HCT116 (cell line): ENCODE data around the gene BORCS8. TPM values are rescaled to one million over a fixed set of nuclear protein-coding genes. Genes with fewer than 3 reads are reported as not detected.
"Not testable (repeated sequence)": the region's sequence is repeated elsewhere in the genome, so short reads cannot be mapped to it uniquely, and the experiment has no call there.

ENCODE experiments used
- ATAC-seq: fragments of 200-7000 bp; cut with Tn5 transposase; 2 replicates; pipeline ENCODE4 v1.9.1; 2020; ENCODE audit warnings: mild to moderate bottlenecking, moderate library complexity
- BruUV-seq: library from RNA; stranded (reverse); fragments of 400-500 nt; replicated peaks from 2 replicates; lab custom pipeline; 2021; lab: Mats Ljungman, UMichigan
- CTCF ChIA-PET: fragments of 300-600 bp; sonication (Branson Sonifier 250); formaldehyde crosslinking; loops from one replicate; lab custom pipeline; 2021; ENCODE audit warnings: antibody characterized with exemption; lab: Charles Lee
- POLR2A ChIA-PET: fragments of 300-600, 350-600 bp; sonication (Branson Sonifier 250); formaldehyde crosslinking; loops from one replicate; lab custom pipeline; 2021; ENCODE audit warnings: antibody characterized with exemption; lab: Charles Lee
- RAD21 ChIA-PET, 2 experiments: fragments of 300-600 bp; sonication (Branson Sonifier 250); formaldehyde crosslinking; loops; one replicate each; lab custom pipeline; 2023; ENCODE audit warnings: low total read pairs in 2 of 2; ENCODE audit not compliant: uncharacterized antibody in 2 of 2, unreplicated experiment in 2 of 2, low non-redundant PET in 1 of 2; lab: Charles Lee
- DNase-seq: peaks from one replicate; pipeline ENCODE4 v3.0.0-alpha.2; 2010; ENCODE audit warnings: low read depth, low spot score
- H2AFZ ChIP-seq: fragments of 200-600 bp; shearing (Covaris generic), sonication (generic); 2 replicates; pipeline ENCODE4 v1.6.1; 2017; ENCODE audit warnings: low read depth, mixed run types, mixed read lengths, antibody characterized with exemption, low read length; ENCODE audit not compliant: poor library complexity, severe bottlenecking
- H3K27ac ChIP-seq: 2 replicates; pipeline ENCODE4 v1.5.1; 2012; ENCODE audit warnings: low read depth, low read length
- H3K27me3 ChIP-seq: fragments of 200-600 bp; sonication (generic); 2 replicates; pipeline ENCODE4 v1.6.1; 2016; ENCODE audit warnings: mixed run types, low read length, mixed read lengths; ENCODE audit not compliant: insufficient read depth
- H3K36me3 ChIP-seq, 2 experiments: fragments of 200-500 bp in 1 of 2; fragments of 200-600 bp in 1 of 2; sonication (Bioruptor generic) in 1 of 2; sonication (generic) in 1 of 2; 2 replicates each; pipeline versions ENCODE4 v1.5.1 to v1.6.1; 2014 to 2016; ENCODE audit warnings: low read length in 2 of 2, inconsistent platforms in 1 of 2, mixed read lengths in 1 of 2, mixed run types in 1 of 2; ENCODE audit not compliant: insufficient read depth in 2 of 2, control insufficient read depth in 1 of 2
- H3K4me1 ChIP-seq, 2 experiments: fragments of 200-600 bp in 1 of 2; sonication (generic) in 1 of 2; 2 replicates each; pipeline versions ENCODE4 v1.5.1 to v1.6.1; 2012 to 2017; ENCODE audit warnings: low read length in 2 of 2, inconsistent platforms in 1 of 2, mild to moderate bottlenecking in 1 of 2, mixed read lengths in 1 of 2, mixed run types in 1 of 2, moderate library complexity in 1 of 2; ENCODE audit not compliant: insufficient read depth in 2 of 2, control insufficient read depth in 1 of 2
- H3K4me2 ChIP-seq: fragments of 200-600 bp; sonication (generic); 2 replicates; pipeline ENCODE4 v1.6.1; 2017; ENCODE audit warnings: mixed run types, low read length, mixed read lengths
- H3K4me3 ChIP-seq, 2 experiments: fragments of 200-600 bp in 1 of 2; sonication (generic) in 1 of 2; replicated peaks in 1 of 2; 2 replicates each; pipeline ENCODE4 v1.5.1; 2011 to 2016; ENCODE audit warnings: low read length in 2 of 2, control low read depth in 1 of 2, low read depth in 1 of 2, mild to moderate bottlenecking in 1 of 2, mixed read lengths in 1 of 2, mixed run types in 1 of 2
- H3K79me2 ChIP-seq: fragments of 200-600 bp; sonication (generic); 2 replicates; pipeline ENCODE4 v1.6.1; 2017; ENCODE audit warnings: mild to moderate bottlenecking, mixed run types, low read length, moderate library complexity, mixed read lengths; ENCODE audit not compliant: insufficient read depth
- H3K9ac ChIP-seq: fragments of 200-600 bp; sonication (generic); 2 replicates; pipeline ENCODE4 v1.6.1; 2016; ENCODE audit warnings: low read length, mixed read lengths
- H3K9me2 ChIP-seq: fragments of 200-600 bp; sonication (generic), shearing (Covaris generic); 2 replicates; pipeline ENCODE4 v1.6.1; 2017; ENCODE audit warnings: mixed run types, mild to moderate bottlenecking, moderate library complexity; ENCODE audit not compliant: insufficient read depth
- H3K9me3 ChIP-seq, 2 experiments: fragments of 200-500 bp in 1 of 2; fragments of 200-600 bp in 1 of 2; sonication (Bioruptor generic) in 1 of 2; sonication (generic) in 1 of 2; 2 replicates each; pipeline ENCODE4 v1.6.1; 2014 to 2017; ENCODE audit warnings: low read length in 2 of 2, mixed read lengths in 2 of 2, inconsistent platforms in 1 of 2, low read depth in 1 of 2, mild to moderate bottlenecking in 1 of 2, mixed run types in 1 of 2, moderate library complexity in 1 of 2; ENCODE audit not compliant: control insufficient read depth in 1 of 2, insufficient read depth in 1 of 2
- H4K20me1 ChIP-seq: fragments of 200-600 bp; sonication (generic), shearing (Covaris generic); 2 replicates; pipeline ENCODE4 v1.6.1; 2017; ENCODE audit warnings: mixed run types, mild to moderate bottlenecking, moderate library complexity; ENCODE audit not compliant: insufficient read depth
- CEBPB ChIP-seq: IDR thresholded peaks from 2 replicates; pipeline ENCODE4 v1.6.1; 2012; ENCODE audit warnings: low read depth
- EZH2 ChIP-seq: fragments of 200-600 bp; sonication (generic); IDR thresholded peaks from 2 replicates; pipeline ENCODE4 v1.6.1; 2017; ENCODE audit warnings: antibody characterized with exemption, mixed run types
- FOSL1 ChIP-seq: IDR thresholded peaks from 2 replicates; pipeline ENCODE4 v1.6.1; 2012; ENCODE audit warnings: low read depth
- JUND ChIP-seq: IDR thresholded peaks from 2 replicates; pipeline ENCODE4 v1.6.1; 2012
- MAX ChIP-seq: IDR thresholded peaks from 2 replicates; pipeline ENCODE4 v1.6.1; 2012
- POLR2A ChIP-seq: IDR thresholded peaks from 2 replicates; pipeline ENCODE4 v1.7.0; 2011; ENCODE audit warnings: borderline replicate concordance; ENCODE audit not compliant: insufficient read depth, insufficient read length; ENCODE audit errors: extremely low read depth
- POLR2AphosphoS5 ChIP-seq: IDR thresholded peaks from 2 replicates; pipeline ENCODE4 v1.6.1; 2011; ENCODE audit warnings: mild to moderate bottlenecking, low read depth, low read length, moderate library complexity
- SIN3A ChIP-seq: IDR thresholded peaks from 2 replicates; pipeline ENCODE4 v1.6.1; 2012; ENCODE audit warnings: low read depth
- SP1 ChIP-seq: IDR thresholded peaks from 2 replicates; pipeline ENCODE4 v1.6.1; 2012; ENCODE audit warnings: low read depth
- SRF ChIP-seq: IDR thresholded peaks from 2 replicates; pipeline ENCODE4 v1.6.1; 2012; ENCODE audit warnings: low read depth
- ZNF274 ChIP-seq: fragments of 200-500 bp; sonication (Bioruptor generic); IDR thresholded peaks from 2 replicates; pipeline ENCODE4 v1.6.1; 2014; ENCODE audit warnings: mild to moderate bottlenecking, low read depth, low read length, inconsistent platforms
- intact Hi-C: fragments of 100-400 bp; cut with micrococcal nuclease; formaldehyde crosslinking; loops from 2 replicates; pipeline ENCODE4 v1.10.0; 2022
- total RNA-seq: library from RNA; stranded (reverse); gene quantifications from one replicate; pipeline ENCODE4 v1.2.1, GENCODE V29; 2021; ENCODE audit not compliant: unreplicated experiment

Gene BORCS8
- total RNA-seq, 1 experiment from 2014 or later: 17.1 TPM

- TF ChIP-seq MAX (no peak), JUND (no peak), SRF (no peak), SIN3A (no peak), SP1 (no peak)
- TF ChIP-seq, all 23 proteins: peak for 0
Observed at GRCh38 chr19:19137556-19138108, 54.3 kb downstream of the BORCS8 start (continued).

- H3K9me3 ChIP-seq, H3K9ac ChIP-seq, intact Hi-C loops, RAD21 ChIA-PET, H4K20me1 ChIP-seq, H3K27me3 ChIP-seq, DNase-seq, H3K4me3 ChIP-seq, BruUV-seq, H2AFZ ChIP-seq, ATAC-seq, H3K4me2 ChIP-seq, POLR2A ChIA-PET, H3K36me3 ChIP-seq, H3K27ac ChIP-seq, H3K9me2 ChIP-seq: not testable (repeated sequence)
- CTCF ChIA-PET: interaction anchor here (1.2 kb wide), 1 partner anchor 20 kb away, joined by 3 read pairs; no protein-coding TSS in a partner anchor
- Histone ChIP-seq H3K4me1 (peaks cover 13 to 23% of the 10 kb centered on the region in 2 experiments), H3K79me2 (peaks cover 36% of the 10 kb centered on the region)
Observed at GRCh38 chr19:19135713-19136112, 56.2 kb downstream of the BORCS8 start.

GRCh38 chr19:19134687-19135158 lies 57.2 kb downstream of the BORCS8 start:
- H3K9ac ChIP-seq: no peak overlapping the region
- TF ChIP-seq CEBPB: no peak
- TF ChIP-seq POLR2AphosphoS5: peak; percentile 46; the same call in 1 of the 2 replicates
- TF ChIP-seq POLR2A: peak; percentile 37
- TF ChIP-seq JUND: no peak
- TF ChIP-seq ZNF274: no peak
- no peak for TF ChIP-seq FOSL1
- no peak for TF ChIP-seq SIN3A
- TF ChIP-seq EZH2: no peak
- peak; percentile 37; the same call in 1 of the 2 replicates for TF ChIP-seq MAX
- TF ChIP-seq, all 23 proteins: peak for 3
- intact Hi-C loops: no loop called here
- ChIA-PET POLR2A (no interaction called here), RAD21 (no interaction called here), CTCF (interaction anchor here (0.8 to 1.2 kb wide), 2 partner anchors 19 to 40 kb away, joined by 3 to 4 read pairs; no protein-coding TSS in a partner anchor)
- BruUV-seq: no TSS peak
- H3K36me3 ChIP-seq: no peaks in the 10 kb centered on the region; a peak in 1 of 4 replicates
- H3K9me3 ChIP-seq: no peaks in the 10 kb centered on the region
- peak overlapping the region; percentile 59 for H3K4me2 ChIP-seq
- H2AFZ ChIP-seq: no peak overlapping the region
- no peaks in the 10 kb centered on the region for H3K27me3 ChIP-seq
- H3K9me2 ChIP-seq: no peaks in the 10 kb centered on the region
- peak overlapping the region; percentile 13; the same call in 1 of the 2 replicates for H3K27ac ChIP-seq
- ATAC-seq: peak; percentile 61
- H3K79me2 ChIP-seq: peaks cover 36% of the 10 kb centered on the region
- no peaks in the 10 kb centered on the region for H4K20me1 ChIP-seq
- H3K4me3 ChIP-seq: no peak overlapping the region; a peak in 1 of 4 replicates
- no peak for DNase-seq
- peaks cover 13 to 23% of the 10 kb centered on the region in 2 experiments for H3K4me1 ChIP-seq
